ENCODE measurements around the gene CDC42SE2. TPM values are rescaled to one million over a fixed set of nuclear protein-coding genes. Genes with fewer than 3 reads are reported as not detected.

CDC42SE2 gene
- 10 to 100 TPM; 13.6 to 92.1 (median 36.5) TPM for total RNA-seq

DNA sequence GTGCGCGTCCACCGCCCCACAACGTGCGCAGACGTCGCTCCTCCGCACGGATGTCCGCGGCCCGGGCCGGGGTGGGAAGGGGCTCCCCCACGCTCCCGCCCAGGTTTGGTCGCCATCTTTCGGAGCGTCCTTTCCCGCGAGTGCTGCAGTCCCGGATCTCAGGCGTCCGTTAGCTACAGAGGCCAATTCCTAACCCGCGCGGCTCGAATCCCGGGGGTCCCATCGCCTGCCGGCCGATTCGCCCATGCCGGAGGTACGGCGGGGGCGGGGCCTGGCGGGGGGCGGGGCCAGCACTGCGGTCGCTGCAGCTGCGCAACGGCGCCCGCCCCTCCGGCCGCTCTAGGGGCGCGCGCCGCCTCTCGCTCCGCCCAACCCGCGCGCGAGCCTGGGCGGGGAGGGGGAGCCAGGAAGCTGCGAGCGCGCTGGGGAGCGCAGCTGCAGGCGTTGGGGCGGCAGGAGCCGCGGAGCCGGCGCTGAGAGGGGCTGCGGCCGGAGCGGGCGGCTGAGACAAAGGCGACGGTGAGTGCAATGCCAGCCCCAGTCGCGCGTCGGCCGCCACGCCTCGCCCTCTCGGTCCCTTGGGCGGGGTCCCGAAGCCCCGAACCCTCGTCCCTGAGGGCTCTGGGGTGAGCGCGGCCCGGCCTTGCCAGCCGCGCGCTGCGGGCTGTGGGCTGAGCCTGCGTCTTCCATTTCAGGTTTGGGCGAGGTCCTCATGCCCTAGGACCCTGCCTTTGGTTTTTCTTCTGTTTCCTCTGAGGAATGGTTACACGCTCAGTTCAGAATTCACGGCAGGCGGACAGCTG is at the start of gene CDC42SE2:
Gene CDC42SE2, plus strand, starts transcription at position 406 of the 803 bp plus-strand sequence. CDS start 95,441 bp downstream, outside the sequence.
- TF ChIP-seq CTCF (IDR thresholded peaks at IDR 0.05) (peak in 4 of 6 experiments; percentile 14 to 54 (median 46)), POLR2A (IDR thresholded peaks at IDR 0.05) (peak; percentile 81 to 100 (median 97)), EP300 (IDR thresholded peaks at IDR 0.05) (no peak), POLR2AphosphoS5 (IDR thresholded peaks at IDR 0.05) (peak; percentile 80 to 98)
- H3K27me3 ChIP-seq: no peaks in the 10 kb centered on the region
- peak within 1 kb of the TSS; percentile 90 to 98 (median 93) for H3K27ac ChIP-seq
- no peaks in the 10 kb centered on the region for H3K9me3 ChIP-seq
- no peaks in the 10 kb centered on the region for H3K36me3 ChIP-seq
- peak within 1 kb of the TSS; percentile 64 to 99 (median 80) for H3K4me3 ChIP-seq
- peak; percentile 91 to 97 for DNase-seq
- ATAC-seq (ENCODE audit: low FRiP score in 2 of 2): peak; percentile 97 to 99
- 0 to 3% methylated on average over 23 to 92 of the region's 97 CpGs for WGBS, 2 donors
- H3K4me1 ChIP-seq: peaks cover 13 to 36% (median 26%) of the 10 kb centered on the region in 4 donors

DNA sequence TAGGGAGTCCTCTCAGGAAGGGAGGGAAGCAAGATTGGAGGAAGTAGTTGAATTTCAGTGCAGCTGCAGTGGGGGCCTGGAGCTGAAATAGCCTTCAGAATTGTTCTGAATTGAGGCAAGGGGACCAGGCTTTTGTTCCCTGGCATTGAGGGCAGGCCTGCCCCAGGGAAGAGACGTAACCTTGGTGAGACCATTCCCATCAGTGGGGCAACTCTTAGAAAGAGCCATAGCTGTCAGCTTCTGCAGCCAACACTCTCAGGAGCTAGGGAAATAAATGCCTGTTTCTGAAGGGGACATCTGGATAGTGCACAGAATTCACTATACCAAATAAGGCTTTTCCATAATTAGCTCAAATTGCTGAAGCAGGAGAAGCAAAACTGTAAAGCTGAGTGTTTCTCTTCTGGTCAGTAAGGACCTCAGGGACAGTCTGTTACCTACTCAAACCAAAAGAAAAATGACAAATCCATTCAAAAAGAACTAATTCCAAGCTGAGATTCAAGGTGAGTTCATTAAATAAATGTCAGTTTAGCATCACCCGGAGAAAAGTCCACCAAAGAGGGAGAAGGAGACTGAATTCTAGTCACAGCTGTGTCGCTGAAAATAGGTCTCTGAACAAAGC is 49.1 kb upstream of the CDC42SE2 start:
- no peaks in the 10 kb centered on the region for H3K9me3 ChIP-seq
- peaks cover 0 to 4% (median 2%) of the 10 kb centered on the region in 4 donors for H3K4me1 ChIP-seq
- WGBS, 2 donors: 75 to 84% methylated on average over 3 of the region's 3 CpGs
- no peak for TF ChIP-seq CTCF (IDR thresholded peaks at IDR 0.05)
- TF ChIP-seq POLR2AphosphoS5 (IDR thresholded peaks at IDR 0.05): no peak
- TF ChIP-seq POLR2A (IDR thresholded peaks at IDR 0.05): no peak
- TF ChIP-seq EP300 (IDR thresholded peaks at IDR 0.05): no peak
- no peak overlapping the region for H3K27ac ChIP-seq
- no peak for ATAC-seq (ENCODE audit: low FRiP score in 2 of 2)
- no peaks in the 10 kb centered on the region for H3K36me3 ChIP-seq
- no peak for DNase-seq
- H3K27me3 ChIP-seq: no peaks in the 10 kb centered on the region
- no peak overlapping the region for H3K4me3 ChIP-seq

DNA sequence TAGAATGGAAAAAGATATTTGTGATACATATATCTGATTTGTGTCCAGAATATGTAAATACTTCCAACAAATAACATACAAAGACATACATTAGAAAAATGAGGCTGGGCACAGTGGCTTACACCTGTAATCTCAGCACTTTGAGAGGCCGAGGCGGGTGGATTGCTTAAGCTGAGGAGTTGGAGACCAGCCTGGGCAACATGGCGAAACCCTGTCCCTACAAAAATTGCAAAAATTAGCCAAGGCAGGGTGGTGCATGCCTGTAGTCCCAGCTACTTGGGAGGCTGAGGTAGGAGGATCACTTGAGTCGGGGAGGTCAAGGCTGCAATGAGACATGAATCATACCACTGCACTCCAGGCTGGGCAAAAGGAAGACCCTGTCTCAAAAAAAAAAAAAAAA is 46.1 kb upstream of the CDC42SE2 start:
- Histone ChIP-seq H3K9me3 (no peaks in the 10 kb centered on the region), H3K27me3 (no peaks in the 10 kb centered on the region), H3K27ac (no peak overlapping the region), H3K4me3 (no peak overlapping the region), H3K4me1 (no peaks in the 10 kb centered on the region), H3K36me3 (no peaks in the 10 kb centered on the region)
- TF ChIP-seq EP300 (IDR thresholded peaks at IDR 0.05) (no peak), POLR2A (IDR thresholded peaks at IDR 0.05) (no peak), POLR2AphosphoS5 (IDR thresholded peaks at IDR 0.05) (no peak), CTCF (IDR thresholded peaks at IDR 0.05) (no peak)
- no peak for ATAC-seq (ENCODE audit: low FRiP score in 2 of 2)
- DNase-seq: no peak
- WGBS, 2 donors: 80 to 93% methylated on average over 4 of the region's 4 CpGs

DNA sequence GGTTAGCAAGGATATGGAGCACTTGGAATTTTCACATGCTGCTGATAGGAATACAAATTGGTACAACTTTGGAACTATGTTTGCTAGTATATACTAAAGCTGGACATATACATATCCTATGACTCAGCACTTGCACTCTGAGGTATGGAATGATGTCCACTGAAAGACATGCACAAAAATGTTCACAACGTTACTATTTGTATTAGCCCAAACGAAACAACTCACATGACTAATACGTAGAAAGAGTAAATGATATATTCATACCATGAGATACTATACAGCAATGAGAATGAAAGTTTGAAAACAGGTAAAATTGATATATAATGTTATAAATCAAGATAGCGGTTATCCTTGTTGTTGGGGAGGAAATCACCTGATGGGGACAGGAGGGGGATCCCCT is 45.5 kb upstream of the CDC42SE2 start:
- Histone ChIP-seq H3K9me3 (no peaks in the 10 kb centered on the region), H3K4me3 (no peak overlapping the region), H3K36me3 (no peaks in the 10 kb centered on the region), H3K27me3 (no peaks in the 10 kb centered on the region), H3K27ac (no peak overlapping the region), H3K4me1 (no peaks in the 10 kb centered on the region)
- ATAC-seq (ENCODE audit: low FRiP score in 2 of 2): no peak
- WGBS, 2 donors: 76 to 85% methylated on average over 4 of the region's 4 CpGs
- TF ChIP-seq EP300 (IDR thresholded peaks at IDR 0.05): no peak
- DNase-seq: no peak

GRCh38 chr5:131220566-131220965 is 43.3 kb upstream of the CDC42SE2 start:
- WGBS, 2 donors: 91 to 92% methylated on average over 7 of the region's 7 CpGs
- H3K36me3 ChIP-seq: no peaks in the 10 kb centered on the region
- ATAC-seq (ENCODE audit: low FRiP score in 2 of 2) (no peak), DNase-seq (no peak)
- no peak overlapping the region for H3K4me3 ChIP-seq
- H3K9me3 ChIP-seq: no peaks in the 10 kb centered on the region
- TF ChIP-seq POLR2AphosphoS5 (IDR thresholded peaks at IDR 0.05) (no peak), CTCF (IDR thresholded peaks at IDR 0.05) (no peak), POLR2A (IDR thresholded peaks at IDR 0.05) (no peak)
- no peak overlapping the region for H3K27ac ChIP-seq
- H3K4me1 ChIP-seq: no peaks in the 10 kb centered on the region
- no peaks in the 10 kb centered on the region for H3K27me3 ChIP-seq
